HG03139 (cell line): ENCODE data around the gene ZNF879.

Experiments
- ATAC-seq: cut with Tn5 transposase; IDR thresholded peaks from one replicate; pipeline ENCODE4 v1.9.1; 2021; ENCODE audit not compliant: unreplicated experiment

ZNF879 gene

GRCh38 chr5:179006564-179006963 is 17.0 kb upstream of the ZNF879 start:
- no peak for ATAC-seq

GRCh38 chr5:179008667-179009066 is 14.9 kb upstream of the ZNF879 start:
- no peak for ATAC-seq

- ATAC-seq, result no peak
Measured at GRCh38 chr5:179033004-179033580, 9.5 kb downstream of the ZNF879 start.

- no peak for ATAC-seq
Measured at GRCh38 chr5:179044765-179045164, 21.2 kb downstream of the ZNF879 start.

- ATAC-seq, result no peak
Measured at GRCh38 chr5:179051784-179052183, 28.2 kb downstream of the ZNF879 start.

- ATAC-seq, result no peak
Measured at GRCh38 chr5:179054036-179054785, 30.6 kb downstream of the ZNF879 start.

GRCh38 chr5:179054876-179055275 is 31.3 kb downstream of the ZNF879 start:
- ATAC-seq, result no peak

- ATAC-seq, result no peak
Measured at GRCh38 chr5:179055436-179055835, 31.8 kb downstream of the ZNF879 start.

GRCh38 chr5:179055841-179056240 is 32.2 kb downstream of the ZNF879 start:
- no peak for ATAC-seq

- peak; percentile 91 for ATAC-seq
Measured at GRCh38 chr5:179060116-179061008, 36.8 kb downstream of the ZNF879 start, which contains the start of gene ZNF354C. ZNF354C (plus strand) TSS chr5:179060373; CDS start chr5:179062069, 1,696 bp downstream.

GRCh38 chr5:179061025-179061424 is 37.4 kb downstream of the ZNF879 start:
- no peak for ATAC-seq

- no peak for ATAC-seq
Measured at GRCh38 chr5:179065703-179066102, 42.1 kb downstream of the ZNF879 start.

GRCh38 chr5:179079165-179079987 is 55.8 kb downstream of the ZNF879 start:
- ATAC-seq, result no peak

- no peak for ATAC-seq
Measured at GRCh38 chr5:179080724-179081123, 57.1 kb downstream of the ZNF879 start.
